Myocyte (in vitro differentiated cells): ENCODE data around the gene DYNC2H1. TPM values are rescaled to one million over a fixed set of nuclear protein-coding genes. Genes with fewer than 3 reads are reported as not detected.

Experiments used
- DNase-seq: peaks from one replicate; pipeline ENCODE4 v3.0.0-alpha.2; 2012; ENCODE audit warnings: low read depth
- total RNA-seq: library from RNA; depleted of rRNA; stranded (reverse); fragments of >200 nt; gene quantifications from 2 replicates; pipeline ENCODE4 v1.2.3, GENCODE V29; 2014

The DYNC2H1 gene
- total RNA-seq, 1 donor from 2014 or later = 18.6 TPM

GRCh38 chr11:103281301-103281700 is 172.1 kb downstream of the DYNC2H1 start:
- no peak for DNase-seq

GRCh38 chr11:103284260-103284659 is 175.0 kb downstream of the DYNC2H1 start:
- DNase-seq = no peak

GRCh38 chr11:103294516-103294915 is 185.3 kb downstream of the DYNC2H1 start:
- peak; percentile 22 for DNase-seq

- peak; percentile 20 for DNase-seq
Measured at GRCh38 chr11:103295704-103296103, 186.5 kb downstream of the DYNC2H1 start.

GRCh38 chr11:103297900-103298299 is 188.7 kb downstream of the DYNC2H1 start:
- DNase-seq = no peak

GRCh38 chr11:103315248-103315647 is 206.0 kb downstream of the DYNC2H1 start:
- no peak for DNase-seq

- DNase-seq = no peak
Measured at GRCh38 chr11:103317118-103317517, 207.9 kb downstream of the DYNC2H1 start.

- peak; percentile 28 for DNase-seq
Measured at GRCh38 chr11:103322821-103323220, 213.6 kb downstream of the DYNC2H1 start.

GRCh38 chr11:103325686-103326069 is 216.5 kb downstream of the DYNC2H1 start:
- no peak for DNase-seq

GRCh38 chr11:103326070-103326794 is 217.0 kb downstream of the DYNC2H1 start:
- DNase-seq = peak; percentile 77

- no peak for DNase-seq
Measured at GRCh38 chr11:103327721-103328120, 218.5 kb downstream of the DYNC2H1 start.

GRCh38 chr11:103332409-103332808 is 223.2 kb downstream of the DYNC2H1 start:
- DNase-seq = no peak

GRCh38 chr11:103338621-103339484 is 229.6 kb downstream of the DYNC2H1 start:
- DNase-seq = peak; percentile 33

- DNase-seq = no peak
Measured at GRCh38 chr11:103339485-103339857, 230.2 kb downstream of the DYNC2H1 start.

- DNase-seq = no peak
Measured at GRCh38 chr11:103340956-103341355, 231.7 kb downstream of the DYNC2H1 start.

GRCh38 chr11:103344886-103345285 is 235.7 kb downstream of the DYNC2H1 start:
- no peak for DNase-seq

- no peak for DNase-seq
Measured at GRCh38 chr11:103349595-103349994, 240.4 kb downstream of the DYNC2H1 start.

- peak; percentile 19 for DNase-seq
Measured at GRCh38 chr11:103354656-103355055, 245.4 kb downstream of the DYNC2H1 start.

GRCh38 chr11:103358251-103358650 is 249.0 kb downstream of the DYNC2H1 start:
- no peak for DNase-seq

- DNase-seq = no peak
Measured at GRCh38 chr11:103359216-103359615, 250.0 kb downstream of the DYNC2H1 start.

GRCh38 chr11:103364687-103365086 is 255.5 kb downstream of the DYNC2H1 start:
- DNase-seq = peak; percentile 65

GRCh38 chr11:103367650-103368049 is 258.4 kb downstream of the DYNC2H1 start:
- no peak for DNase-seq
